PFSK-1 (cell line): ENCODE results near the gene GTPBP3.

Source experiments
- SIN3A ChIP-seq: IDR thresholded peaks from 2 replicates; pipeline ENCODE4 v1.6.1; 2012; ENCODE audit warnings: mild to moderate bottlenecking, low read length, moderate library complexity, borderline replicate concordance; ENCODE audit not compliant: insufficient read depth
- TF ChIP-seq, protein P1 (sequence below), 2 experiments: IDR thresholded peaks; 2 replicates each; pipeline versions ENCODE4 v1.6.1 to v1.8.0; 2011 to 2012; ENCODE audit warnings: low read depth in 2 of 2, low read length in 2 of 2, control low read depth in 1 of 2, inconsistent platforms in 1 of 2, mild to moderate bottlenecking in 1 of 2, moderate library complexity in 1 of 2; ENCODE audit not compliant: insufficient read depth in 1 of 2

GRCh38 chr19:17323964-17324332, 13.4 kb upstream of the GTPBP3 start:
- TF ChIP-seq, protein P1, sequence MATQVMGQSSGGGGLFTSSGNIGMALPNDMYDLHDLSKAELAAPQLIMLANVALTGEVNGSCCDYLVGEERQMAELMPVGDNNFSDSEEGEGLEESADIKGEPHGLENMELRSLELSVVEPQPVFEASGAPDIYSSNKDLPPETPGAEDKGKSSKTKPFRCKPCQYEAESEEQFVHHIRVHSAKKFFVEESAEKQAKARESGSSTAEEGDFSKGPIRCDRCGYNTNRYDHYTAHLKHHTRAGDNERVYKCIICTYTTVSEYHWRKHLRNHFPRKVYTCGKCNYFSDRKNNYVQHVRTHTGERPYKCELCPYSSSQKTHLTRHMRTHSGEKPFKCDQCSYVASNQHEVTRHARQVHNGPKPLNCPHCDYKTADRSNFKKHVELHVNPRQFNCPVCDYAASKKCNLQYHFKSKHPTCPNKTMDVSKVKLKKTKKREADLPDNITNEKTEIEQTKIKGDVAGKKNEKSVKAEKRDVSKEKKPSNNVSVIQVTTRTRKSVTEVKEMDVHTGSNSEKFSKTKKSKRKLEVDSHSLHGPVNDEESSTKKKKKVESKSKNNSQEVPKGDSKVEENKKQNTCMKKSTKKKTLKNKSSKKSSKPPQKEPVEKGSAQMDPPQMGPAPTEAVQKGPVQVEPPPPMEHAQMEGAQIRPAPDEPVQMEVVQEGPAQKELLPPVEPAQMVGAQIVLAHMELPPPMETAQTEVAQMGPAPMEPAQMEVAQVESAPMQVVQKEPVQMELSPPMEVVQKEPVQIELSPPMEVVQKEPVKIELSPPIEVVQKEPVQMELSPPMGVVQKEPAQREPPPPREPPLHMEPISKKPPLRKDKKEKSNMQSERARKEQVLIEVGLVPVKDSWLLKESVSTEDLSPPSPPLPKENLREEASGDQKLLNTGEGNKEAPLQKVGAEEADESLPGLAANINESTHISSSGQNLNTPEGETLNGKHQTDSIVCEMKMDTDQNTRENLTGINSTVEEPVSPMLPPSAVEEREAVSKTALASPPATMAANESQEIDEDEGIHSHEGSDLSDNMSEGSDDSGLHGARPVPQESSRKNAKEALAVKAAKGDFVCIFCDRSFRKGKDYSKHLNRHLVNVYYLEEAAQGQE (IDR thresholded peaks at IDR 0.05; ENCODE audit: insufficient read depth in 1 of 2, low read depth in 2 of 2, low read length in 2 of 2): no peak
- TF ChIP-seq SIN3A: no peak
